Astrocyte of the spinal cord (primary cell): Measurements from ENCODE around the gene IL2RG.

ENCODE experiments used
- DNase-seq: peaks from one replicate; pipeline ENCODE4 v3.0.0; 2011; ENCODE audit warnings: low read depth, low spot score
- H3K4me3 ChIP-seq: 2 replicates; pipeline ENCODE4 v1.5.1; 2011; ENCODE audit warnings: low read depth, mild to moderate bottlenecking, low read length, moderate library complexity
- CTCF ChIP-seq: IDR thresholded peaks from 2 replicates; pipeline ENCODE4 v1.5.1; 2012; ENCODE audit warnings: low read depth, mild to moderate bottlenecking, low read length, inconsistent platforms
- in situ Hi-C: cut with HindIII; loops from 2 replicates; pipeline ENCODE4 v1.10.0; 2017; ENCODE audit warnings: low sequenced_read_pairs

Gene IL2RG

GRCh38 chrX:71096760-71097032 is 14.7 kb downstream of the IL2RG start:
- peak overlapping the region; percentile 58 for H3K4me3 ChIP-seq
- in situ Hi-C loops: no loop called here
- no peak for TF ChIP-seq CTCF
- no peak for DNase-seq

- in situ Hi-C loops: no loop called here
- no peak for TF ChIP-seq CTCF
- H3K4me3 ChIP-seq: peak overlapping the region; percentile 58
- DNase-seq: no peak
These were observed 15.2 kb downstream of the IL2RG start for GRCh38 chrX:71095981-71096759.

DNA sequence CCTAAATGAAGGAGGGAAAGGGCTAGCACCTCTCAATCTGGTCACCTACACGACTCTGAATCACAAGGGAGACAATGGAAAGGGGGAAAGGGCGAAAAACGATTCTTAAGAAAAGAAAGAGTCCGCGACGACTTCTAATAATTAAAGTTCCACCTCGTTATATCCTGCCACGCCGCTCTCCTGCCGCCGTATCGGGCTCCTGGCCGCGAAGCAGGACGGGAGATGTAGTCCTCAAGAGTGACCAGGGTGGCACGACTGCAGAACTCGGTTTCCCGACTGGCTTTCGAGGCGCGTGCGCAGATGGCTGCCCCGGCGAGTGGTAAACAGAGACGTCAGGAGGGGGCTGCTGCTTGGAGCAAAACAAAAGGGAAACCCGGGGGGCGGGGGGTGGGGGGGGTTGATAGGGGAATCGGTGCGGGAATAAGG is 15.8 kb downstream of the IL2RG start, which contains the start of gene FOXO4:
TSS of gene FOXO4 (plus strand) at position 297 of the 426 bp plus-strand sequence. CDS start 678 bp downstream, outside the sequence.
- in situ Hi-C loops: no loop called here
- peak; percentile 83 for DNase-seq
- H3K4me3 ChIP-seq: peak within 1 kb of the TSS; percentile 58
- no peak for TF ChIP-seq CTCF

GRCh38 chrX:71095033-71095432 is 16.3 kb downstream of the IL2RG start:
- TF ChIP-seq CTCF: no peak
- DNase-seq: no peak
- H3K4me3 ChIP-seq: peak overlapping the region; percentile 58
- in situ Hi-C loops: no loop called here

- H3K4me3 ChIP-seq: no peak overlapping the region
- in situ Hi-C loops: no loop called here
- DNase-seq: no peak
- TF ChIP-seq CTCF: no peak
These were observed 20.1 kb downstream of the IL2RG start for GRCh38 chrX:71091263-71091662.

GRCh38 chrX:71085900-71086299 is 25.5 kb downstream of the IL2RG start:
- in situ Hi-C loops: no loop called here
- H3K4me3 ChIP-seq: no peak overlapping the region
- DNase-seq: no peak
- no peak for TF ChIP-seq CTCF
